IMR-90 (cell line): ENCODE data around the gene VAC14. TPM values are rescaled to one million over a fixed set of nuclear protein-coding genes. Genes with fewer than 3 reads are reported as not detected.

ENCODE experiments used
- ATAC-seq: fragments of 200-7000 bp; cut with Tn5 transposase; 2 replicates; pipeline ENCODE4 v1.9.1; 2020; ENCODE audit warnings: low read depth, mild to moderate bottlenecking, moderate library complexity
- BruUV-seq: library from RNA; stranded (reverse); fragments of 400-500 nt; replicated peaks from 2 replicates; lab custom pipeline; 2021; lab: Mats Ljungman, UMichigan
- CTCF ChIA-PET: fragments of 300-600 bp; formaldehyde crosslinking; extraction: SDS; loops from one replicate; lab custom pipeline; 2021; ENCODE audit warnings: antibody characterized with exemption; lab: Yijun Ruan, JAX
- POLR2A ChIA-PET: fragments of 300-600 bp; sonication (Branson Sonifier 250); formaldehyde crosslinking; loops from one replicate; lab custom pipeline; 2022; ENCODE audit warnings: antibody characterized with exemption; ENCODE audit not compliant: unreplicated experiment; lab: Charles Lee
- DNase-seq: peaks from one replicate; pipeline ENCODE4 v3.0.0; 2013
- H2AFZ ChIP-seq: replicated peaks from 2 replicates; pipeline ENCODE3; 2013; ENCODE audit warnings: low read length, mild to moderate bottlenecking; ENCODE audit not compliant: poor library complexity
- H2AK5ac ChIP-seq: 2 replicates; pipeline ENCODE4 v1.6.1; 2013; ENCODE audit warnings: low read depth, low read length, inconsistent platforms
- H2AK9ac ChIP-seq: replicated peaks from 2 replicates; pipeline ENCODE3; 2013; ENCODE audit warnings: mild to moderate bottlenecking, low read depth, low read length, moderate library complexity; ENCODE audit not compliant: poor library complexity
- H2BK120ac ChIP-seq: 2 replicates; pipeline ENCODE4 v1.6.1; 2013; ENCODE audit warnings: low read depth, low read length, inconsistent platforms
- H2BK15ac ChIP-seq: 3 replicates; pipeline ENCODE4 v1.6.1; 2013; ENCODE audit warnings: low read depth, low read length, inconsistent platforms
- H2BK20ac ChIP-seq: 2 replicates; pipeline ENCODE4 v1.6.1; 2013; ENCODE audit warnings: low read depth, mild to moderate bottlenecking, inconsistent platforms, low read length, moderate library complexity
- H2BK5ac ChIP-seq: 2 replicates; pipeline ENCODE4 v1.6.1; 2013; ENCODE audit warnings: mild to moderate bottlenecking, low read depth, low read length, inconsistent platforms; ENCODE audit not compliant: poor library complexity, severe bottlenecking
- H3K14ac ChIP-seq: replicated peaks from 2 replicates; pipeline ENCODE4 v1.6.1; 2013; ENCODE audit warnings: low read depth, low read length, inconsistent platforms
- H3K18ac ChIP-seq: 2 replicates; pipeline ENCODE4 v1.6.1; 2013; ENCODE audit warnings: low read depth, low read length, control low read depth
- H3K23ac ChIP-seq: 2 replicates; pipeline ENCODE4 v1.6.1; 2013; ENCODE audit warnings: low read depth, low read length, inconsistent platforms
- H3K27ac ChIP-seq: 2 replicates; pipeline ENCODE4 v1.5.1; 2013; ENCODE audit warnings: mild to moderate bottlenecking, control low read depth, low read length; ENCODE audit not compliant: insufficient read depth
- H3K27me3 ChIP-seq: 2 replicates; pipeline ENCODE4 v1.6.1; 2013; ENCODE audit warnings: low read length; ENCODE audit not compliant: control insufficient read depth, insufficient read depth
- H3K36me3 ChIP-seq: 2 replicates; pipeline ENCODE4 v1.6.1; 2013; ENCODE audit warnings: low read length, mixed read lengths; ENCODE audit not compliant: control insufficient read depth, insufficient read depth
- H3K4ac ChIP-seq: 2 replicates; pipeline ENCODE4 v1.6.1; 2013; ENCODE audit warnings: low read depth, low read length, inconsistent platforms
- H3K4me1 ChIP-seq: 2 replicates; pipeline ENCODE4 v1.6.1; 2013; ENCODE audit warnings: low read length, mixed read lengths; ENCODE audit not compliant: control insufficient read depth, insufficient read depth
- H3K4me2 ChIP-seq: 2 replicates; pipeline ENCODE4 v1.6.1; 2013; ENCODE audit warnings: low read depth, mild to moderate bottlenecking, control low read depth, low read length, moderate library complexity
- H3K4me3 ChIP-seq: 2 replicates; pipeline ENCODE4 v1.5.1; 2013; ENCODE audit warnings: low read depth, mild to moderate bottlenecking, control low read depth, low read length, moderate library complexity; ENCODE audit not compliant: insufficient read depth
- H3K56ac ChIP-seq: 2 replicates; pipeline ENCODE4 v1.6.1; 2013; ENCODE audit warnings: low read length, inconsistent platforms; ENCODE audit not compliant: insufficient read depth; ENCODE audit errors: extremely low read depth
- H3K79me1 ChIP-seq, 2 experiments: 2 replicates each; pipeline ENCODE4 v1.6.1; 2013; ENCODE audit warnings: low read length in 2 of 2, inconsistent platforms in 1 of 2, low read depth in 1 of 2
- H3K9ac ChIP-seq: 2 replicates; pipeline ENCODE4 v1.6.1; 2013; ENCODE audit warnings: low read depth, low read length, control low read depth
- H3K9me1 ChIP-seq: 2 replicates; pipeline ENCODE4 v1.6.1; 2013; ENCODE audit warnings: low read length, inconsistent platforms; ENCODE audit not compliant: insufficient read depth
- H3K9me3 ChIP-seq: 2 replicates; pipeline ENCODE4 v1.6.1; 2013; ENCODE audit warnings: low read length; ENCODE audit not compliant: control insufficient read depth, insufficient read depth
- H4K20me1 ChIP-seq: 2 replicates; pipeline ENCODE4 v1.6.1; 2013; ENCODE audit warnings: low read length, inconsistent platforms; ENCODE audit not compliant: insufficient read depth
- H4K5ac ChIP-seq: 2 replicates; pipeline ENCODE4 v1.6.1; 2013; ENCODE audit warnings: mild to moderate bottlenecking, low read depth, low read length, control low read depth
- H4K8ac ChIP-seq, 2 experiments: 2 replicates each; pipeline ENCODE4 v1.6.1; 2013; ENCODE audit warnings: low read depth in 2 of 2, low read length in 2 of 2, control low read depth in 1 of 2, inconsistent platforms in 1 of 2
- H4K91ac ChIP-seq: 2 replicates; pipeline ENCODE4 v1.6.1; 2013; ENCODE audit warnings: low read depth, low read length, inconsistent platforms; ENCODE audit not compliant: insufficient read depth
- CEBPB ChIP-seq: IDR thresholded peaks from 2 replicates; pipeline ENCODE4 v1.6.1; 2012; ENCODE audit warnings: low read depth, low read length, improper control_type of control experiment
- FOS ChIP-seq: fragments of 150-350 bp; IDR thresholded peaks from 2 replicates; pipeline ENCODE4 v1.6.1; 2016; ENCODE audit warnings: low read depth, low read length
- MAFK ChIP-seq: IDR thresholded peaks from 2 replicates; pipeline ENCODE4 v1.6.1; 2012; ENCODE audit warnings: low read depth, low read length, improper control_type of control experiment
- MXI1 ChIP-seq: IDR thresholded peaks from 2 replicates; pipeline ENCODE4 v1.6.1; 2012; ENCODE audit warnings: low read depth, mild to moderate bottlenecking, low read length, moderate library complexity, borderline replicate concordance
- POLR2A ChIP-seq: IDR thresholded peaks from 2 replicates; pipeline ENCODE4 v1.6.1; 2012; ENCODE audit warnings: mild to moderate bottlenecking, low read depth, low read length
- RCOR1 ChIP-seq: IDR thresholded peaks from 2 replicates; pipeline ENCODE4 v1.6.1; 2012; ENCODE audit warnings: mild to moderate bottlenecking, low read length, improper control_type of control experiment; ENCODE audit not compliant: insufficient replicate concordance
- RFX5 ChIP-seq: IDR thresholded peaks from 2 replicates; pipeline ENCODE4 v1.8.0; 2012; ENCODE audit warnings: low read depth, mild to moderate bottlenecking, low read length, moderate library complexity
- SMC3 ChIP-seq: fragments of 150-350 bp; IDR thresholded peaks from 2 replicates; pipeline ENCODE4 v1.6.1; 2016; ENCODE audit warnings: low read depth, mild to moderate bottlenecking, antibody characterized with exemption, low read length, moderate library complexity
- WGBS, 2 experiments: methylation state at CpG; one replicate each; pipeline versions ENCODE4 v1.1.5 to v1.1.7; 2013; ENCODE audit warnings: missing lambda C conversion rate in 2 of 2; ENCODE audit not compliant: insufficient read length in 1 of 2; ENCODE audit errors: extremely low coverage in 2 of 2; 5-methylcytosine and 5-hydroxymethylcytosine counted together
- dilution Hi-C: fragments of 300-500 bp; cut with HindIII; formaldehyde crosslinking; loops from one replicate; pipeline ENCODE4 v1.14.3; 2018; ENCODE audit warnings: low sequenced_read_pairs; ENCODE audit not compliant: unreplicated experiment
- in situ Hi-C: fragments of 300-500 bp; cut with MboI; formaldehyde crosslinking; loops from 3 replicates; pipeline ENCODE4 v1.14.3; 2019; ENCODE audit warnings: low sequenced_read_pairs, inconsistent platforms, mixed read lengths
- intact Hi-C: fragments of 100-400 bp; cut with micrococcal nuclease; formaldehyde crosslinking; loops from 2 replicates; pipeline ENCODE4 v1.10.0; 2022
- polyA plus RNA-seq, 3 experiments: library from polyadenylated mRNA; depleted of rRNA; stranded (reverse); fragments of >200 nt; gene quantifications; 2 replicates each; pipeline ENCODE4 v1.2.3, GENCODE V29; 2012; ENCODE audit warnings: low replicate concordance in 1 of 3
- total RNA-seq: library from RNA; depleted of rRNA; stranded (reverse); fragments of >200 nt; gene quantifications from 2 replicates; pipeline ENCODE4 v1.2.3, GENCODE V29; 2012
- TF ChIP-seq, protein P1 (sequence below): fragments of 150-350 bp; IDR thresholded peaks from 2 replicates; pipeline ENCODE4 v1.6.1; 2017; ENCODE audit warnings: mild to moderate bottlenecking, antibody characterized with exemption, low read length, low read depth
- TF ChIP-seq, protein P2 (sequence below): conservative IDR thresholded peaks from 2 replicates; pipeline ENCODE4 v1.5.1; 2012; ENCODE audit warnings: mild to moderate bottlenecking, low read depth, low read length, improper control_type of control experiment

The VAC14 gene
- total and polyA plus RNA-seq, 2 of the 4 experiments (the other 2 are of a cell fraction) = 21.1 to 40.2 TPM

GRCh38 chr16:70695331-70696070 lies 105.5 kb downstream of the VAC14 start:
- Histone ChIP-seq H3K18ac (0 out of 2 replicates have a peak overlapping the region, but pooled peaks have one; percentile 1), H3K14ac (peak overlapping the region; percentile 70), H2AK9ac (peak overlapping the region; percentile 77), H4K91ac (peak overlapping the region; percentile 88), H2BK120ac (peak overlapping the region; percentile 99), H4K5ac (no peak overlapping the region; the same call in 1 of the 2 replicates), H2BK20ac (peak overlapping the region; percentile 46), H3K36me3 (no peaks in the 10 kb centered on the region; the same call in 1 of the 2 replicates), H3K56ac (no peak overlapping the region), H2AK5ac (peak overlapping the region; percentile 97), H4K8ac (peak overlapping the region; percentile 69 to 97; a peak in 2 of 4 replicates), H3K9ac (no peak overlapping the region), H2BK5ac (peak overlapping the region; percentile 36), H2BK15ac (peak overlapping the region; percentile 68; the same call in 2 of the 3 replicates), H3K9me3 (no peaks in the 10 kb centered on the region), H3K27me3 (no peaks in the 10 kb centered on the region), H3K4me3 (no peak overlapping the region), H3K79me1 (peaks cover 3 to 46% of the 10 kb centered on the region in 2 experiments; a peak in 3 of 4 replicates), H3K4ac (peak overlapping the region; percentile 98), H4K20me1 (no peaks in the 10 kb centered on the region), H3K4me1 (peaks cover 49% of the 10 kb centered on the region), H3K4me2 (no peak overlapping the region), H3K27ac (peak overlapping the region; percentile 13), H3K9me1 (peaks cover 43% of the 10 kb centered on the region), H2AFZ (peak overlapping the region; percentile 34), H3K23ac (0 out of 2 replicates have a peak overlapping the region, but pooled peaks have one; percentile 65)
- POLR2A ChIA-PET = no interaction called here
- no peak for ATAC-seq
- no peak for DNase-seq
- in situ Hi-C loops = loop anchor here (25.0 kb wide), 1 partner anchor 667 kb away; the partner anchor contains the start of gene CALB2
- intact Hi-C loops = no loop called here
- BruUV-seq = no TSS peak
- dilution Hi-C loops = no loop called here
- TF ChIP-seq RCOR1 (no peak), CEBPB (no peak), SMC3 (no peak), FOS (no peak), MAFK (no peak), MXI1 (no peak), RFX5 (no peak), POLR2A (no peak)
- TF ChIP-seq, protein P1, sequence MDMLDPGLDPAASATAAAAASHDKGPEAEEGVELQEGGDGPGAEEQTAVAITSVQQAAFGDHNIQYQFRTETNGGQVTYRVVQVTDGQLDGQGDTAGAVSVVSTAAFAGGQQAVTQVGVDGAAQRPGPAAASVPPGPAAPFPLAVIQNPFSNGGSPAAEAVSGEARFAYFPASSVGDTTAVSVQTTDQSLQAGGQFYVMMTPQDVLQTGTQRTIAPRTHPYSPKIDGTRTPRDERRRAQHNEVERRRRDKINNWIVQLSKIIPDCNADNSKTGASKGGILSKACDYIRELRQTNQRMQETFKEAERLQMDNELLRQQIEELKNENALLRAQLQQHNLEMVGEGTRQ = no peak
- TF ChIP-seq, protein P2, sequence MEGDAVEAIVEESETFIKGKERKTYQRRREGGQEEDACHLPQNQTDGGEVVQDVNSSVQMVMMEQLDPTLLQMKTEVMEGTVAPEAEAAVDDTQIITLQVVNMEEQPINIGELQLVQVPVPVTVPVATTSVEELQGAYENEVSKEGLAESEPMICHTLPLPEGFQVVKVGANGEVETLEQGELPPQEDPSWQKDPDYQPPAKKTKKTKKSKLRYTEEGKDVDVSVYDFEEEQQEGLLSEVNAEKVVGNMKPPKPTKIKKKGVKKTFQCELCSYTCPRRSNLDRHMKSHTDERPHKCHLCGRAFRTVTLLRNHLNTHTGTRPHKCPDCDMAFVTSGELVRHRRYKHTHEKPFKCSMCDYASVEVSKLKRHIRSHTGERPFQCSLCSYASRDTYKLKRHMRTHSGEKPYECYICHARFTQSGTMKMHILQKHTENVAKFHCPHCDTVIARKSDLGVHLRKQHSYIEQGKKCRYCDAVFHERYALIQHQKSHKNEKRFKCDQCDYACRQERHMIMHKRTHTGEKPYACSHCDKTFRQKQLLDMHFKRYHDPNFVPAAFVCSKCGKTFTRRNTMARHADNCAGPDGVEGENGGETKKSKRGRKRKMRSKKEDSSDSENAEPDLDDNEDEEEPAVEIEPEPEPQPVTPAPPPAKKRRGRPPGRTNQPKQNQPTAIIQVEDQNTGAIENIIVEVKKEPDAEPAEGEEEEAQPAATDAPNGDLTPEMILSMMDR = no peak
- 80% methylated on average over 1 of the region's 14 CpGs; no CpG with 5 or more reads in 1 of the 2 experiments for WGBS, 2 experiments
- CTCF ChIA-PET = no interaction called here
